GM15510 (cell line): ENCODE measurements around the gene WBP4.
A peak's percentile ranks its signal among the peaks of the same experiment; 100 is the strongest.

Source experiments
- POLR2A ChIP-seq: IDR thresholded peaks from 3 replicates; pipeline ENCODE4 v1.6.1; 2011; ENCODE audit warnings: borderline replicate concordance; ENCODE audit not compliant: insufficient read length; ENCODE audit errors: extremely low read depth

The WBP4 gene

GRCh38 chr13:41061075-41061913, at the start of gene WBP4:
Gene WBP4, plus strand, starts transcription at chr13:41061509. Its CDS starts 165 bp downstream, at chr13:41061674.
- peak; percentile 52 for TF ChIP-seq POLR2A

- no peak for TF ChIP-seq POLR2A
Measured at GRCh38 chr13:41012536-41012935, 48.8 kb upstream of the WBP4 start.

DNA sequence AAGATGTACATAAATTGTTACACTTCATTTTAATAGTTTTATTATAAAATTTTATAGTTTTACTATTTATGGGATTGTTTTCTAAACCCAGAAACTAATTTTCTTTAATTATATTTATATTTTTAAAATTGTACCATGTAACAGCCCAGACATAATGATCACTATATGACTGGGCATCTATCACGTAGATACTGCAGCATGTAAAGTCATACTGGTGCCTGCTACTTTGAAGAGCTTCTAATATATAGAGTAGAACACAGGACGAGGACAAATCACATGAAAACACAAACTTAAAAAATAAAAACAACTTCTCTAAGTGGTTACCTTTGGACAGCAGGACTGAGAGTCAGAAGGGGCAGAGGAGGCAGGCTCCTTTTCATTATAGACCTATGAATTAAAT, 47.5 kb upstream of the WBP4 start:
- no peak for TF ChIP-seq POLR2A

- TF ChIP-seq POLR2A, result no peak
Measured at GRCh38 chr13:41015920-41016319, 45.4 kb upstream of the WBP4 start.

- TF ChIP-seq POLR2A, result no peak
Measured at GRCh38 chr13:41017159-41017558, 44.1 kb upstream of the WBP4 start.

GRCh38 chr13:41017817-41018601, 43.3 kb upstream of the WBP4 start:
- no peak for TF ChIP-seq POLR2A

- TF ChIP-seq POLR2A, result no peak
Measured at GRCh38 chr13:41018602-41018948, 42.7 kb upstream of the WBP4 start.

DNA sequence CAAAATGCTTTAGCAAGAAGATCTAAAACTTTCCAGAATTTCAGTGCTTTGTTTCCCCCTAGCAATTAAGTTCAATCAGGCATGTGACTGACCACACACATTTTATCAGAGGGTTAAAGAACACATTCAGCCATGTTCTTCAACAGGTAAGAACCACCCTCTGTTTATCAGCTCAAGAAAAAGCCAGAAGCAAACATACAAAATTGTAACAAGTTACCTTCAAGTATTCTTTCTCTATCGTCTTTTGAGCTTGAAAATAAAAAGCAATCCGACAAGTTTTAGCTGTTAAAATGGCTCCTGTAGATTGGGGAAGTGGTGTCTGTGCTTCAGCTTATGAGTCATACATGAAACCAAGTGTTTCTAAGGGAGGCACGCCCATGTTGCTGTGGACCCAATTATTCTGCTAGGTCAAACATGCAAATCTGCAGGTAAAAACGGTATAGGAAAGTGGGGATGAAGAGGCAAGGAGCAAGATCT, 42.3 kb upstream of the WBP4 start, which contains the start of gene ELF1:
Gene ELF1 (minus strand): TSS at position 306 of the 477 bp plus-strand sequence. CDS start 37,262 bp downstream, outside the sequence.
- TF ChIP-seq POLR2A, result peak; percentile 47

DNA sequence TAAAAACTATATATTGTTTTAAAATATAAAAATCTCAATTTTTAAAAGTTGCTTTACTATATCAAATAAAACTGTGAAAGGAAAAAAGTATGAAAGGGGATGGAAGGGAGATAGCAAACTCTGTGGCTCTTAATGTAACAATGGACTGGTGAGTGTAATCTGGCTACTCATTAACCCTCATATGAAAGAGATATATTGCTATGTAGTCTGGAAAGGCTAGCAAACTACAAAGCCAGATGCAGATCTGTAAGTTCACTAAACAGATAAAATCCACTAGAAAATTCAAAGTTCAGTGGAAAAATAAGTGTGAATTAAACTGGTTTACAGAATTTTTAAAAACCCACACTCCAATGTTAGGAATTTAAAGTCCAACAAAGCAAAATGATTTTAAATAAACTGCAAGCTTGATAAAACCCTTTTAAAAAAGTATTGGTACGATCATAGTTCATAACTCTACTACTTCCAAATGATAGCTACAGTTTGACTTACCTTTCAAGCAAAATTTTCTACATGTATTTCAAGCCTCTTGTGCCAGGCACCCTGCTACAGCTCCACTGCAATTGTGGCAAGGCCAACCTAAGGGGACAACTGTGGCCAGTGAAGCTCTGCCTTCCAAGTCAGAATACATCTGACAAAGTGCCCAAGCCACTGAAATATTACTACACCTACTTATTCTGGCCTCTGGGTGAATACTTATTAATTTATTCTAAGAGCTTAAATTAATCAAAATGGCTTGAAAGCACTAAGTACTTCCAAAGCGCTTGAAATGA, 41.5 kb upstream of the WBP4 start:
- no peak for TF ChIP-seq POLR2A

GRCh38 chr13:41025518-41025917, 35.8 kb upstream of the WBP4 start:
- TF ChIP-seq POLR2A, result no peak

GRCh38 chr13:41026788-41027187, 34.5 kb upstream of the WBP4 start:
- TF ChIP-seq POLR2A, result no peak

DNA sequence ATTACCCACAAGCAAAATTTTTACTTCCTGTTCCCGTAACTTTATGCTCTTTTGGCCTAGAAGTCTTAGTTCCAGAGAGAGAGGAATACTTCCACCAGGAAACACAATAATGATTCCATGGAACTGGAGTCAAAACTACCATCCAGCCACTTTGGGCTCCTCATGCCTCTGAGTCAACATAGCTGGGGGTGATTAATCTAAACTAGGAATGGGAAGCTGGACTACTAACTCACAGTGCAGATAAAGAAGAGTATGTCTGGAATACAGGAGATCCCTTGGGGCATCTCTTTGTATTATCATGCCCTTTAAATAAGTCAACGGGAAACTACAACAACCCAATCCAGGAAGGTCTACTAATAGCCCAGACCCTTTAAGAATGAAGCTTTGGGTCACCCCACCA, 33.3 kb upstream of the WBP4 start:
- no peak for TF ChIP-seq POLR2A

DNA sequence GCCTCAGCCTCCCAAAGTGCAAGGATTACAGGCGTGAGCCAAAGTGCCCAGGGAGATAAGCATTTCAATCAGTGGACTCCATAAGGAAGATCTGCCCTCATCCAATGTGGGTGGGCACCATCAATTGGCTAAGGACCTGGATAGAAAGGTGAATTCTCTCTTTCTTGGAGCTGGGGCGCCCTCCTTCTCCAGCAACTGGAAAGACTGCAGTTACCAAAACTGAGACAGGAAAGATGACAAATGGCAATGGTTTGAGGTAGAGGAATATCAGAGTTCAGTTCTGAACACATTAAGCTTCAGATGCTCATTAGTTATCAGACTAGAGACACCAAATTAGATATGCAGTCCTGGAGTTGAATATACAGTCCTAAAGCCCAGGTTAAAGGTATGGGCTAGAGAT, 31.7 kb upstream of the WBP4 start:
- TF ChIP-seq POLR2A, result no peak

DNA sequence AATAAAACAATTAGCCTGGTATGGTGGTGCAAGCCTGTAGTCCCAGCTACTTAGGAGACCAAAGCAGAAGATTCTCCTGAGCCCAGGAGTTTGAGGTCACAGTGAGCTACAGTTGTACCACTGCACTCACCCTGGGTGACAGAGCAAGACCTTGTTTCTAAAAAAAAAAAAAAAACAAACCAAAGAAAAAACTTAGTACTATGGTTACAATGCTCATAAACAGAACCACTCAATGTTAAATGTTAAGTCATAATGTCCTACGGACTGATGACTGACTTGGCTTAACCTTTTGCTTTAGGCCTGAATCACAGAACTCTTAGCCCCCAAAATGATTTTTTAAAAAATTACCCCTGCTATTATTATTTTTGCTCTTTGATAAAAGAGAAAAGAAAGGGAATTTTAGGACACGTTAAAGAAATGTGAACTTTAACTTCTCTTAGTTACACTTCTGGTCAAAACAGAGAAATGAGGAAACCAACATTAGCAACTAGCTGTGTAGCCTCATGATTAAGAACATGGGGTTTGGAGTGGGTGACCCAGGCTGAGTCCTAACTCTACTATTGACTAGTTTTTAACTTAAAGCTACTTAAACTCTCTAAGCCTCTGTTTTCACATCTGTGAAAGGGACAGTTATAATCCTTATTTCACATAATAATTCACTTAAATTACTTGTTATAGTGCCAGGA, 28.5 kb upstream of the WBP4 start:
- TF ChIP-seq POLR2A, result no peak
